Natural killer cell (primary cell): ENCODE data around the gene PTPRM. TPM values are rescaled to one million over a fixed set of nuclear protein-coding genes. Genes with fewer than 3 reads are reported as not detected.

ENCODE experiments used
- ATAC-seq, 3 donors: fragments of 150-1000 bp in 2 of 3; fragments of 200-7000 bp in 1 of 3; cut with Tn5 transposase; 1 replicate in 1 of 3; 2 replicates in 2 of 3; pipeline ENCODE4 v1.10.0; 2021; ENCODE audit warnings: mild to moderate bottlenecking in 2 of 3, moderate library complexity in 2 of 3
- DNase-seq, 2 donors: peaks; one replicate each; pipeline versions ENCODE4 v3.0.0 to v3.0.0-alpha.2; 2013 to 2021; ENCODE audit warnings: mixed read lengths in 1 of 2
- H3K27ac ChIP-seq: one replicate; pipeline ENCODE4 v1.5.1; 2013; ENCODE audit warnings: mild to moderate bottlenecking, low read length
- H3K27me3 ChIP-seq: one replicate; pipeline ENCODE4 v1.6.1; 2013; ENCODE audit warnings: low read length; ENCODE audit not compliant: control insufficient read depth, insufficient read depth
- H3K36me3 ChIP-seq: one replicate; pipeline ENCODE4 v1.6.1; 2013; ENCODE audit warnings: low read length; ENCODE audit not compliant: control insufficient read depth, insufficient read depth
- H3K4me1 ChIP-seq: one replicate; pipeline ENCODE4 v1.6.1; 2013; ENCODE audit warnings: low read length; ENCODE audit not compliant: control insufficient read depth, insufficient read depth
- H3K4me3 ChIP-seq: one replicate; pipeline ENCODE4 v1.5.1; 2013; ENCODE audit warnings: low read length
- H3K9me3 ChIP-seq: one replicate; pipeline ENCODE4 v1.6.1; 2013; ENCODE audit warnings: low read length; ENCODE audit not compliant: control insufficient read depth, insufficient read depth
- H3K27ac Mint-ChIP-seq, 2 donors: one replicate each; pipeline ENCODE4 v1.8.0; 2022; ENCODE audit warnings: mild to moderate bottlenecking in 2 of 2, mixed read lengths in 2 of 2, moderate library complexity in 1 of 2
- H3K27me3 Mint-ChIP-seq, 2 donors: one replicate each; pipeline ENCODE4 v1.8.0; 2022; ENCODE audit warnings: low read depth in 2 of 2, mixed read lengths in 2 of 2
- H3K36me3 Mint-ChIP-seq: one replicate; pipeline ENCODE4 v1.8.0; 2022; ENCODE audit warnings: mixed read lengths
- H3K4me1 Mint-ChIP-seq, 2 donors: one replicate each; pipeline ENCODE4 v1.8.0; 2022; ENCODE audit warnings: mixed read lengths in 2 of 2
- H3K4me3 Mint-ChIP-seq: one replicate; pipeline ENCODE4 v1.8.0; 2022; ENCODE audit warnings: mild to moderate bottlenecking, moderate library complexity, mixed read lengths
- H3K9me3 Mint-ChIP-seq, 2 donors: one replicate each; pipeline ENCODE4 v1.8.0; 2022; ENCODE audit warnings: mixed read lengths in 2 of 2
- WGBS: methylation state at CpG from one replicate; pipeline ENCODE4 v1.1.7; 2013; ENCODE audit warnings: missing lambda C conversion rate; ENCODE audit not compliant: insufficient coverage; 5-methylcytosine and 5-hydroxymethylcytosine counted together
- intact Hi-C: fragments of 100-400 bp; cut with micrococcal nuclease; formaldehyde crosslinking; loops from one replicate; pipeline ENCODE4 v1.14.2; 2022
- total RNA-seq, 4 donors: library from RNA; stranded (reverse); fragments of 120-200 nt in 1 of 4; gene quantifications; one replicate each; pipeline versions ENCODE4 v1.2.3 to v1.2.4, GENCODE V29; 2013 to 2022
- TF ChIP-seq, protein P1 (sequence below): fragments of 200-600 bp; IDR thresholded peaks from one replicate; pipeline ENCODE4 v1.8.0; 2022; ENCODE audit warnings: antibody characterized with exemption

Gene PTPRM
- total RNA-seq, 3 donors from 2014 or later (not counting 1 experiment from before 2014, with no cell fraction given) = 5.0 to 13.2 (median 12.1) TPM

DNA sequence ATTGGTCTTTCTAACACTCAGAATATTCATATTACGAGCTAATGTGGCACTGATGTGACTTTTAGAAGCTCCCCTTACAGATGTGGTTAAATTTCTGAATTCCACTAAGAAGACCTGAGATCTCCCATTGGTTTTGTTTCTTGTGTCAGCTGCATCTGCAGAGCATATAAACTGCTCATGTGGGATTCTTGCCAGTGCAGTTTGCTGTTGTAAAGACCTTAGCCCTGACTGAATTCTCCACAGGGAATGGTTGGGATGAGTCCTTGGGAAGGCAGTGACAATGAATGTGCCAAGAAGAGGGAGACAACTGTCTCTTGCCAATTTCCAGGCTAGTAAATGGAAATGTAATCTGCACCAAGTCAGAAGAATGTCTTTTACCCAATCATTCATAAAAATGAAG, 94.1 kb downstream of the PTPRM start:
- DNase-seq = no peak
- H3K27ac ChIP-seq = no peak overlapping the region
- H3K4me1 ChIP-seq = no peaks in the 10 kb centered on the region
- Mint-ChIP-seq H3K27me3 (no peaks in the 10 kb centered on the region), H3K36me3 (no peaks in the 10 kb centered on the region), H3K9me3 (peaks cover 0 to 3% of the 10 kb centered on the region in 2 donors), H3K4me1 (no peaks in the 10 kb centered on the region), H3K27ac (no peak overlapping the region), H3K4me3 (no peak overlapping the region)
- 63% methylated on average over 1 of the region's 1 CpG for WGBS
- ATAC-seq = no peak
- no peaks in the 10 kb centered on the region for H3K9me3 ChIP-seq
- H3K4me3 ChIP-seq = no peak overlapping the region
- intact Hi-C loops = no loop called here
- TF ChIP-seq, protein P1, sequence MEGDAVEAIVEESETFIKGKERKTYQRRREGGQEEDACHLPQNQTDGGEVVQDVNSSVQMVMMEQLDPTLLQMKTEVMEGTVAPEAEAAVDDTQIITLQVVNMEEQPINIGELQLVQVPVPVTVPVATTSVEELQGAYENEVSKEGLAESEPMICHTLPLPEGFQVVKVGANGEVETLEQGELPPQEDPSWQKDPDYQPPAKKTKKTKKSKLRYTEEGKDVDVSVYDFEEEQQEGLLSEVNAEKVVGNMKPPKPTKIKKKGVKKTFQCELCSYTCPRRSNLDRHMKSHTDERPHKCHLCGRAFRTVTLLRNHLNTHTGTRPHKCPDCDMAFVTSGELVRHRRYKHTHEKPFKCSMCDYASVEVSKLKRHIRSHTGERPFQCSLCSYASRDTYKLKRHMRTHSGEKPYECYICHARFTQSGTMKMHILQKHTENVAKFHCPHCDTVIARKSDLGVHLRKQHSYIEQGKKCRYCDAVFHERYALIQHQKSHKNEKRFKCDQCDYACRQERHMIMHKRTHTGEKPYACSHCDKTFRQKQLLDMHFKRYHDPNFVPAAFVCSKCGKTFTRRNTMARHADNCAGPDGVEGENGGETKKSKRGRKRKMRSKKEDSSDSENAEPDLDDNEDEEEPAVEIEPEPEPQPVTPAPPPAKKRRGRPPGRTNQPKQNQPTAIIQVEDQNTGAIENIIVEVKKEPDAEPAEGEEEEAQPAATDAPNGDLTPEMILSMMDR = no peak
- H3K27me3 ChIP-seq = no peaks in the 10 kb centered on the region
- no peaks in the 10 kb centered on the region for H3K36me3 ChIP-seq

DNA sequence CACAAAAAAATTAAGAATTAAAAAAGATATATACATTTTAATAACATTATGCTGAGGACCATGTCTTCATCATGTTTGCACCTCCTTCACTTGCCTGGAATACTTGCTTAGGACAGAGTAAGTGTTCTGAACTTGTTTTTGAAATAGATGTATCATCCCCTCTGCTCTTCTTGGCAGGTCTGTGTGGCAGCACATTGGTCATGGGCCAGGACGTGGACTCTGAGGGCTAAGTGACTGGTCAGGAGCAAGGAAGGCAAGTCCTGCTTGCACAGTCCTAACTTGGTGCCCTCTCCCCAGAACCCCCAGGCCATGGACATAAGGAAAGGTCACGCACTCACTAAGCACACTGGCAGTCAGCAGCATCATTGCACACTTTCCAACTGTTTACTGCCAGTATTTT, 95.8 kb downstream of the PTPRM start:
- H3K27me3 Mint-ChIP-seq = no peaks in the 10 kb centered on the region
- TF ChIP-seq, protein P1 = no peak
- 80% methylated on average over 2 of the region's 2 CpGs for WGBS
- no peak overlapping the region for H3K4me3 Mint-ChIP-seq
- H3K36me3 Mint-ChIP-seq = no peaks in the 10 kb centered on the region
- DNase-seq (no peak), ATAC-seq (no peak)
- no peaks in the 10 kb centered on the region for H3K9me3 Mint-ChIP-seq
- H3K36me3 ChIP-seq = no peaks in the 10 kb centered on the region
- H3K27ac ChIP-seq = no peak overlapping the region
- no peaks in the 10 kb centered on the region for H3K4me1 Mint-ChIP-seq
- no peaks in the 10 kb centered on the region for H3K9me3 ChIP-seq
- H3K4me1 ChIP-seq = no peaks in the 10 kb centered on the region
- no peak overlapping the region for H3K4me3 ChIP-seq
- intact Hi-C loops = no loop called here
- no peaks in the 10 kb centered on the region for H3K27me3 ChIP-seq
- no peak overlapping the region for H3K27ac Mint-ChIP-seq

DNA sequence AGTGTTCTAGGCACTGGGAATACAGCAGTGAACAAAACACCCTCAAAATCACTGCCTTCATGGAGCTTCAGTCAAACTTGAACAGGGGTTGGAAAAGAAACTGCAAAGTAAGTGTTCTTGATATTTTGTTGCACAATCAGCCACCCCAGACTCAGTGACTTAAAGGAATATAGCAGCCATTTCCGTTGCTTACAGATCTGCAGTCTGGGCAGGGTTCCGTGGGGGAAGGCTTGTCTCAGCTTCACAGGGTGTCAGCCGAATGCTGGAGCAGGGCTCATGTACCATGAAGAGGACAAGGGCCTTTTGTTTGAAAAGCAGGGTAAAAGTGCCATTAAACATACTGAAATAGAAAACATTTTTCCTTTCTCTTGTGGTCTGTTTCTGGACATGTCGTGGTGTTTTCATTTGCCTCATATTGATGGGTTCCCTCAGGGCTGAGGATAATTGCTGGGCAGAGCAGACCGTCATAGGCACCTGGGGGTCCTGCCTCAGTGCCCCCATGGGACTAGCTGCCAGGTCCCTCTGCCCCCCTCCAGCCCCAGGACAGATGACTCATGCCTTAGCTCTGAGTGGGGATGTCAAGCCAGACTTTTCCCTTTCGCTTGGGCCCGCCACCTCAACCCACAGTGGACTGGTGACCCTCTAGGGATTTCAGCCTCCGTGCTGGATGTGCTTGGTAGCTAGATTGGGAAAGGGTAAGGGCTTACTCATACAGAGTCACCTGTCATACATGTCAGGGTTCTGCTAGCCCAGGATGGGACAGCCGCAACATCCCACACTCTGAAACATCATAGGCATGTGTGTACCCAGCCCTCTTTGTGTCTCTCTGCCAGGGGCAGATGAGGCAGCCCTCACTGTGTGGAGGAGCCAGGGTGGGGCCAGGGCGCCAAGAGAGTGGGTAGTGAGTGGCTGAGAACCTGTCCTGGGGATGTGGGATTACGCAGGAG, 96.5 kb downstream of the PTPRM start:
- no peaks in the 10 kb centered on the region for H3K4me1 ChIP-seq
- no peak overlapping the region for H3K4me3 ChIP-seq
- Mint-ChIP-seq H3K9me3 (peaks cover 0 to 2% of the 10 kb centered on the region in 2 donors), H3K4me3 (no peak overlapping the region), H3K27ac (no peak overlapping the region), H3K4me1 (no peaks in the 10 kb centered on the region), H3K36me3 (no peaks in the 10 kb centered on the region), H3K27me3 (no peaks in the 10 kb centered on the region)
- no peak for ATAC-seq
- H3K9me3 ChIP-seq = no peaks in the 10 kb centered on the region
- H3K27ac ChIP-seq = no peak overlapping the region
- WGBS = 86% methylated on average over 10 of the region's 11 CpGs
- no peaks in the 10 kb centered on the region for H3K36me3 ChIP-seq
- TF ChIP-seq, protein P1 = no peak
- H3K27me3 ChIP-seq = no peaks in the 10 kb centered on the region
- intact Hi-C loops = no loop called here
- no peak for DNase-seq
